CD4-positive, alpha-beta T cell (primary cell): ENCODE data around the gene ATP1A2. TPM values are rescaled to one million over a fixed set of nuclear protein-coding genes. Genes with fewer than 3 reads are reported as not detected.

Experiments
- ATAC-seq: fragments of 200-7000 bp; cut with Tn5 transposase; one replicate; pipeline ENCODE4 v1.10.0; 2022; ENCODE audit warnings: mild to moderate bottlenecking; ENCODE audit not compliant: poor library complexity
- CTCF ChIA-PET: fragments of 350-600 bp; sonication (Branson Sonifier 250); formaldehyde crosslinking; loops from one replicate; lab custom pipeline; 2021; ENCODE audit warnings: antibody characterized with exemption, inconsistent platforms; lab: Charles Lee
- POLR2A ChIA-PET: fragments of 350-600 bp; sonication (Branson Sonifier 250); formaldehyde crosslinking; loops from one replicate; lab custom pipeline; 2021; ENCODE audit warnings: antibody characterized with exemption, inconsistent platforms; lab: Charles Lee
- DNase-seq, 14 experiments: peaks; one replicate each; pipeline ENCODE4 v3.0.0-alpha.2; 2013 to 2020; ENCODE audit warnings: mixed read lengths in 2 of 14
- H3K27ac ChIP-seq, 2 donors: one replicate each; pipeline versions ENCODE4 v1.5.1 to v1.7.0; 2013; ENCODE audit warnings: low read length in 2 of 2, low read depth in 1 of 2, mild to moderate bottlenecking in 1 of 2
- H3K27me3 ChIP-seq, 2 experiments: 1 replicate in 1 of 2; 2 replicates in 1 of 2; pipeline versions ENCODE4 v1.6.1 to v1.7.0; 2013; ENCODE audit warnings: low read length in 2 of 2, control low read depth in 1 of 2, mild to moderate bottlenecking in 1 of 2, moderate library complexity in 1 of 2; ENCODE audit not compliant: insufficient read depth in 2 of 2, control insufficient read depth in 1 of 2
- H3K36me3 ChIP-seq: one replicate; pipeline ENCODE4 v1.6.1; 2013; ENCODE audit warnings: low read length, control low read depth; ENCODE audit not compliant: insufficient read depth
- H3K4me1 ChIP-seq: one replicate; pipeline ENCODE4 v1.6.1; 2013; ENCODE audit warnings: low read length, control low read depth; ENCODE audit not compliant: insufficient read depth
- H3K4me3 ChIP-seq: one replicate; pipeline ENCODE4 v1.5.1; 2013; ENCODE audit warnings: mild to moderate bottlenecking, low read length, moderate library complexity
- H3K9me3 ChIP-seq, 2 experiments: 1 replicate in 1 of 2; 2 replicates in 1 of 2; pipeline versions ENCODE4 v1.6.1 to v1.7.0; 2013; ENCODE audit warnings: low read length in 2 of 2, mild to moderate bottlenecking in 2 of 2, control low read depth in 1 of 2, moderate library complexity in 1 of 2; ENCODE audit not compliant: control insufficient read depth in 1 of 2, insufficient read depth in 1 of 2
- H3K27ac Mint-ChIP-seq: one replicate; pipeline ENCODE4 v1.8.0; 2020; ENCODE audit warnings: mixed read lengths
- H3K27me3 Mint-ChIP-seq: one replicate; pipeline ENCODE4 v1.8.0; 2021; ENCODE audit warnings: mixed read lengths
- H3K36me3 Mint-ChIP-seq: one replicate; pipeline ENCODE4 v1.8.0; 2021; ENCODE audit warnings: low read depth, mixed read lengths
- H3K4me1 Mint-ChIP-seq: one replicate; pipeline ENCODE4 v1.8.0; 2021; ENCODE audit warnings: low read depth, mixed read lengths
- H3K4me3 Mint-ChIP-seq: one replicate; pipeline ENCODE4 v1.8.0; 2020; ENCODE audit warnings: mild to moderate bottlenecking, mixed read lengths
- H3K9me3 Mint-ChIP-seq: one replicate; pipeline ENCODE4 v1.8.0; 2020; ENCODE audit warnings: mixed read lengths
- intact Hi-C, 2 experiments: fragments of 100-400 bp; cut with DNase I in 1 of 2; cut with micrococcal nuclease in 1 of 2; formaldehyde crosslinking; loops; one replicate each; pipeline versions ENCODE4 v1.15.1 to v1.9.0; 2023 to 2025; cut with DNase I, micrococcal nuclease
- total RNA-seq, 174 experiments: library from RNA in 2 of 174; stranded (reverse) in 2 of 174; gene quantifications; one replicate each; pipeline ENCODE4 v1.2.3 and lab custom pipeline; 2021 to 2026
- TF ChIP-seq, protein P1 (sequence below): fragments of 200-600 bp; IDR thresholded peaks from one replicate; pipeline ENCODE4 v1.8.0; 2022; ENCODE audit warnings: antibody characterized with exemption, mild to moderate bottlenecking

Gene ATP1A2
- total RNA-seq, 2 experiments from 2014 or later = not detected

DNA sequence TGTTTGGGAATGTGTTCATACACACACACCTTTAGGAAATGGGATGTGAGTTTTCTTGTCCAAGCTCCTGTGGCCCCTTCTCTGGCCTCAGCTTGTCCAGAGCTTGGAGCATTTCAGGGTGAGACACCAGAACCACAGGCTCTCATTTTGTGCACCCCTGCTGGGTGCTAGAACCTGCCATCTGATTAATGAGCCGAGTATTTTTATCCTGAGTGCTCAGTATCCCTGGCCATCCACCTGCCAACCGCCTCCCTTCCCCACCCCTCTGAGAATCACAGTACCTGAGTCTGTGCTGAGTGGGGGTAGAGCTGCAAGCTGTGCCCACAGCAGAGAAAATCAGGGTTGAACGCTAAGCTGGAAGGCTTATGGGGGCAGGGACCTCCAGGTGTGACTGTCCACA lies 76.2 kb downstream of the ATP1A2 start:
- H3K27me3 ChIP-seq = no peaks in the 10 kb centered on the region
- DNase-seq = no peak
- H3K36me3 ChIP-seq = no peaks in the 10 kb centered on the region
- POLR2A ChIA-PET = no interaction called here
- no peaks in the 10 kb centered on the region for H3K4me1 Mint-ChIP-seq
- ATAC-seq = no peak
- H3K9me3 Mint-ChIP-seq = no peaks in the 10 kb centered on the region
- CTCF ChIA-PET = interaction anchor here (0.6 to 3.2 kb wide), 3 partner anchors 60 to 99 kb away, joined by 3 to 22 read pairs (median 14); no protein-coding TSS in a partner anchor
- H3K27me3 Mint-ChIP-seq = no peaks in the 10 kb centered on the region
- intact Hi-C loops = loop anchor here (2.0 to 10.0 kb wide), 4 partner anchors 89 to 416 kb away; no protein-coding TSS in a partner anchor
- TF ChIP-seq, protein P1, sequence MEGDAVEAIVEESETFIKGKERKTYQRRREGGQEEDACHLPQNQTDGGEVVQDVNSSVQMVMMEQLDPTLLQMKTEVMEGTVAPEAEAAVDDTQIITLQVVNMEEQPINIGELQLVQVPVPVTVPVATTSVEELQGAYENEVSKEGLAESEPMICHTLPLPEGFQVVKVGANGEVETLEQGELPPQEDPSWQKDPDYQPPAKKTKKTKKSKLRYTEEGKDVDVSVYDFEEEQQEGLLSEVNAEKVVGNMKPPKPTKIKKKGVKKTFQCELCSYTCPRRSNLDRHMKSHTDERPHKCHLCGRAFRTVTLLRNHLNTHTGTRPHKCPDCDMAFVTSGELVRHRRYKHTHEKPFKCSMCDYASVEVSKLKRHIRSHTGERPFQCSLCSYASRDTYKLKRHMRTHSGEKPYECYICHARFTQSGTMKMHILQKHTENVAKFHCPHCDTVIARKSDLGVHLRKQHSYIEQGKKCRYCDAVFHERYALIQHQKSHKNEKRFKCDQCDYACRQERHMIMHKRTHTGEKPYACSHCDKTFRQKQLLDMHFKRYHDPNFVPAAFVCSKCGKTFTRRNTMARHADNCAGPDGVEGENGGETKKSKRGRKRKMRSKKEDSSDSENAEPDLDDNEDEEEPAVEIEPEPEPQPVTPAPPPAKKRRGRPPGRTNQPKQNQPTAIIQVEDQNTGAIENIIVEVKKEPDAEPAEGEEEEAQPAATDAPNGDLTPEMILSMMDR = no peak
- no peak overlapping the region for H3K27ac Mint-ChIP-seq
- no peak overlapping the region for H3K27ac ChIP-seq
- H3K4me3 Mint-ChIP-seq = no peak overlapping the region
- no peak overlapping the region for H3K4me3 ChIP-seq
- peaks cover 7% of the 10 kb centered on the region for H3K4me1 ChIP-seq
- no peaks in the 10 kb centered on the region for H3K36me3 Mint-ChIP-seq
- no peaks in the 10 kb centered on the region for H3K9me3 ChIP-seq

DNA sequence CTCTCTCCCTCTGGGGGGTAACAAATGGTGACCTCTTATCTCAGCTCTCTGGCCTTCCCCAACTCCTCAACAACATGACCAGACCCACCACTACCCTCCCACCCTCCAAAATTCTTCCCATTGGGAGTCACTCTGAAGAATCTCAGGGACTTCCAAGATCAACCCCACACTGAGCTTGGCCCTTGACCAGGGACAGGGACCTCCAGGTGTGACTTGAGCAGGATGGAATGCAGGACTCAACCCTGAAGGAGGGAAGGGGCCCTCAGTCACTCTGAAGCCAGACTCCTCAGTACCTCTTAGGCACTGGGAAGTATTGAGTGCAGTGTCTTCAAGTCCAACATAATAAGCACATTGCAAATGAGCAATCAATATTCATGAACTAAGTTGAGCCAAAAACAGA lies 76.7 kb downstream of the ATP1A2 start:
- no peaks in the 10 kb centered on the region for H3K9me3 Mint-ChIP-seq
- H3K4me3 Mint-ChIP-seq = no peak overlapping the region
- TF ChIP-seq, protein P1 = no peak
- DNase-seq (no peak), ATAC-seq (no peak)
- no peaks in the 10 kb centered on the region for H3K36me3 Mint-ChIP-seq
- no peak overlapping the region for H3K27ac Mint-ChIP-seq
- intact Hi-C loops = loop anchor here (2.0 to 10.0 kb wide), 4 partner anchors 90 to 415 kb away; no protein-coding TSS in a partner anchor
- Histone ChIP-seq H3K4me1 (peaks cover 7% of the 10 kb centered on the region), H3K27me3 (no peaks in the 10 kb centered on the region), H3K36me3 (no peaks in the 10 kb centered on the region), H3K27ac (no peak overlapping the region), H3K4me3 (no peak overlapping the region), H3K9me3 (no peaks in the 10 kb centered on the region)
- H3K27me3 Mint-ChIP-seq = no peaks in the 10 kb centered on the region
- H3K4me1 Mint-ChIP-seq = no peaks in the 10 kb centered on the region
- CTCF ChIA-PET = interaction anchor here (1.6 to 3.2 kb wide), 4 partner anchors 60 to 99 kb away, joined by 5 to 22 read pairs (median 11); partner anchors contain the start of gene PEX19
- POLR2A ChIA-PET = no interaction called here

Other genes with a start within 250 kb of the ATP1A2 start
- gene CFAP45, start 215.6 kb upstream of the ATP1A2 start, total RNA-seq = 1 to 10 TPM; 8.4 to 9.0 TPM
- gene TAGLN2, start 190.3 kb upstream of the ATP1A2 start, total RNA-seq = 100 to 1,000 TPM; 301 to 311 TPM
- not detected for gene IGSF9, start 170.1 kb upstream of the ATP1A2 start, total RNA-seq
- not detected for gene SLAMF9, start 161.5 kb upstream of the ATP1A2 start, total RNA-seq
- 1 to 10 TPM; 2.1 to 2.2 TPM for gene PIGM, start 83.8 kb upstream of the ATP1A2 start, total RNA-seq
- gene KCNJ10, start 45.6 kb upstream of the ATP1A2 start, total RNA-seq = not detected
- gene KCNJ9, start 34.2 kb upstream of the ATP1A2 start, total RNA-seq = not detected
- gene IGSF8, start 17.1 kb upstream of the ATP1A2 start, total RNA-seq = 10 to 100 TPM; 33.1 to 33.7 TPM
- gene ATP1A4, start 35.8 kb downstream of the ATP1A2 start, total RNA-seq = under 1 TPM in 1 of 2 experiments, not detected in 1; 0.22 TPM
- gene CASQ1, start 74.8 kb downstream of the ATP1A2 start, total RNA-seq = not detected
- gene PEA15, start 89.6 kb downstream of the ATP1A2 start, total RNA-seq = 10 to 100 TPM in 1 of 2 experiments, 1 to 10 TPM in 1; 9.4 to 10.3 TPM
- gene DCAF8, start 146.8 kb downstream of the ATP1A2 start, total RNA-seq = 100 to 1,000 TPM; 151 to 154 TPM
- 10 to 100 TPM; 32.0 to 33.4 TPM for gene PEX19, start 169.4 kb downstream of the ATP1A2 start, total RNA-seq
- gene COPA, start 227.5 kb downstream of the ATP1A2 start, total RNA-seq = 100 to 1,000 TPM in 1 of 2 experiments, 10 to 100 TPM in 1; 95.0 to 107 TPM
- gene NCSTN, start 227.6 kb downstream of the ATP1A2 start, total RNA-seq = 10 to 100 TPM; 54.9 to 56.6 TPM